HG02571 (cell line): Measurements from ENCODE around the gene TOP3B.

ENCODE experiments used
- ATAC-seq: cut with Tn5 transposase; IDR thresholded peaks from one replicate; pipeline ENCODE4 v1.9.1; 2021; ENCODE audit warnings: mild to moderate bottlenecking, moderate library complexity; ENCODE audit not compliant: unreplicated experiment

TOP3B gene

GRCh38 chr22:21980547-21980946, 2.0 kb downstream of the TOP3B start:
- ATAC-seq = no peak

- ATAC-seq = no peak
Observed at GRCh38 chr22:21978564-21979386, 3.8 kb downstream of the TOP3B start.

- no peak for ATAC-seq
Observed at GRCh38 chr22:21977814-21978213, 4.8 kb downstream of the TOP3B start.

DNA sequence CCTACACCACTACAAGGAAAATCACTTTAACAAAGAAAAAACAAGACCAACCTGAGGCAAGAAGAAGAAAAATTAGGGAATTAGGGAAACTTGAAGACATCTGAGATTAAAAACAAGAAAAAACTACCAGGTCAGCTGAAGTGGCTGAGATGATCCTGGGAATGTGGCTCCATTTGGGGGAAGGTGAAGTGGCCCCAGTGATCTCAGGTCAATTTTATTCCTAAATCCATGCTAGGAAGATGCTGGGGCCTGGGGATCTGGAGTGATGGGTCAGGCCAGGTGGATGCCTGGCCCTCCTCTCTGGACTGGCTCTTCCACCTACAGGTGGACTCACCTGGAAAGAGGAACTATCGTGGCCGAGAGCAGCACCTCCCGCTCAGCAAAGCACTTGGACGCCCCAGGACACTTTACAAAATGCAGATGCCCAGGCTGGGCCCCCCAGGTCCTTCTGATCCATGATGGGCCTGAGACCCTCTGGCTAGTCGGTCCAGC, 6.7 kb downstream of the TOP3B start:
- no peak for ATAC-seq

GRCh38 chr22:21975273-21975672, 7.3 kb downstream of the TOP3B start:
- ATAC-seq = no peak

- no peak for ATAC-seq
Observed at GRCh38 chr22:21974058-21974649, 8.4 kb downstream of the TOP3B start.

DNA sequence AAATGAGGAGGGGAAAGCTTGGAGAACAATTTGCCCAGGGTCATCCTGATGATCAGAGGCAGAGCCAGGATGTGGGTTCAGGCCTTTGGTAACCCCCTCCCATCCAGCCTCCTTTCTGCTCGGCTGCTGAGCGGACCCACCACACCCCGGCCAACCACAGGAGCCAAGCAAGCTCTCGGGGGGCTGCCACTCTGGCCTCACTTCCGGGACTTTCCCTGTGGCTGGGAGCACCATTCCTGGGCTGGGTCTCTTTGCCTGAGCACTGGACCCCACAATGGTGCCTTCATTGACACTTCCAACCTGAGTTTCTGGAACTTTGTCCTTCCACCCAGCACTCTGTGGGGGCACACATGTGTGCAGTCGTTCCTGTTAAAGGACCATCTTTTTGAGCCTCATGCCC, 9.8 kb downstream of the TOP3B start:
- no peak for ATAC-seq

- ATAC-seq = no peak
Observed at GRCh38 chr22:21972293-21972779, 10.3 kb downstream of the TOP3B start.

GRCh38 chr22:21971858-21972275, 10.7 kb downstream of the TOP3B start:
- no peak for ATAC-seq

DNA sequence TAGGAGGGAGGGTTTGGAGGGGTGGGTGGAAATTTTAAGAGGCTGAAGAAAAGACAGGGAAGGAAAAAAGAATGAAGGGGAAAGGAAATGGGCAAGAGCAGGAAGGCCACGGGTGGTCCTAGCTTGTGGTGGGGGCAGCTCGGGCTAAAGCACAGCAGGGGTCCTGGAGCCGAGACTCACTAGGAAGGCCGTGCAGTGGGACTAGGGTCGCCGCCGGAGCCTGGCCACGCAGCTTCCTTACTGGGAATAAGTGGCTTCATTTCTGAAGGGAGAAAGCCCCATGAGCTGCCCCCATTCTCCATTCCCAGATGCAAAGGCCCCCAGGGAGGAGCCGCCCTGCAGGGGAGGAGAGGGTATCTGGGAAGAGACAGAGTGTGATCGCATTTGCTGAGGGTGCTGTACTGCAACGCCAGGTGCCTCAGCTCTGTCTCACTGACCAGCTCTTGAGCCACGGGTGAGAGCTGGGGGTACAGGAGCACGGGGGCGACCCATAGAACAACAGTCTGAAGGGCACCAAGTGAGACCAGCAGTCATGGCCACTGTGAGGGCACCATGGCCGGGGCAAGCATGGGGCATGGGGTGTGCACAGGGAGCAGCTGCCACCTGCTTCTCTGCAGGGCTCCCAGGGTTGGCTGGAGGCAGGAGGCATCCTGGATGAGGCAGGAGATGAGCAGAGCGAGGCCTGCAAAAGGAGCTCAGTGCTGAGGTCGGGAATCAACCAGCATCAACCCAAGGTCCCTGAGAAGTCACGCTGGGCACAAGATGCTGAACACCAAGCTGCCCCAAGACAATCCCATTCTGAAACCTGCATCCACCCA, 11.6 kb downstream of the TOP3B start:
- ATAC-seq = no peak

- ATAC-seq = no peak
Observed at GRCh38 chr22:21970037-21970799, 12.4 kb downstream of the TOP3B start.

GRCh38 chr22:21968452-21969129, 14.0 kb downstream of the TOP3B start:
- ATAC-seq = no peak

DNA sequence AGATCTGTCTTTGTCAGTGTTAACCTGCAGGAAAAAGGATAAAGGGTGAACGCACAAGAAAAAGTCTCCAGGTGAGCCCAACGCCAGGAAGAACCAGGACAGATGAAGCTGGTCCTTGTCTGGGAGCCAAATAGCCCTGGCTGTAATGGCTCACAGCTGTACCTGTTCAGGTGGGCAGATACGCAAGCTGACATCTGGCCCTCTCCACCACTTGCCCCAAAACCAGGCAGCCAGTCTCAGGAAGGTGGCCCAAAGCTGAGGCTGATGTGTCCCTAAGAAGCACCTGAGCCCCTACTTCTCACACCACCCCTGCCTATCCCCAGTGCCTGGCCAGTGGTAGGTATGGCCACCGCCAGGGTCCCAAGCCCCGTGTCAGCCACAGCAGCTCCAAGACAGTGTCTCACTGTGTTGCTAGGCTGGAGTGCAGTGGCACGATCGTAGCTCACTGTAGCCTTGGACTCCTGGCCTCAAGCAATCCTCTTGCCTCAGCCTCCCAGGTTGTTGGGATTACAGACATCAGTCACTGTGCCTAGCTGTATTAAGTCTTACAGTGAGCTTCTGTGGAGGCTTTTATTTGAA, 14.8 kb downstream of the TOP3B start:
- no peak for ATAC-seq

GRCh38 chr22:21966643-21967516, 15.7 kb downstream of the TOP3B start:
- no peak for ATAC-seq

- no peak for ATAC-seq
Observed at GRCh38 chr22:21965762-21966288, 16.8 kb downstream of the TOP3B start.

DNA sequence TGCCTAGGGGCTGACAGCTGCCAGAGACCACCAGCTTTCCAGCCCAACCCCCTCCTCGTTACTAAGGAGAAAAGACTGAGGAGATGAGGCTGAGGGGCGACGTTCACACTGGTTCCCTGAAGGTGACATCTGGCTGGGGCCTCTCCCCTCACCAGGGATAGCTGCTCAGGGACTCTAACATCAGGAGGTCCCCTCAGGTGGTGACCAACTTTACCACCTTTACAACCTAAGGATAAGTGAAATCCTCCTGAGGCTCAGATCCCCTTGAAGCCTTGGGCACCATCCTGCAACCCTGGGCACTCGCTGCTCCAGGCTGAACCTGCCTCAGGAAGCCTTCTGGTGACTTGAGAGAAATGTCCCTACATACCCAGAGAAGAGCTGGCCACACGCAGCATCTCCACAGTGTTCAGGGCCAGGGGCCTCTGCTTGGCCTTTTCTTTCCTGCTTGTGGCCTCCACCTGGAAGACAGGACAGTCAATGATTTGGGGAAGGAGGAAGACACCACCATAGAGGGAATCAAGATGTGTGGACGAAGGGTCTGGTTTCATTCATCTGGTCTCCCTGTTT, 17.6 kb downstream of the TOP3B start:
- no peak for ATAC-seq

- ATAC-seq = no peak
Observed at GRCh38 chr22:21964234-21964633, 18.4 kb downstream of the TOP3B start.

DNA sequence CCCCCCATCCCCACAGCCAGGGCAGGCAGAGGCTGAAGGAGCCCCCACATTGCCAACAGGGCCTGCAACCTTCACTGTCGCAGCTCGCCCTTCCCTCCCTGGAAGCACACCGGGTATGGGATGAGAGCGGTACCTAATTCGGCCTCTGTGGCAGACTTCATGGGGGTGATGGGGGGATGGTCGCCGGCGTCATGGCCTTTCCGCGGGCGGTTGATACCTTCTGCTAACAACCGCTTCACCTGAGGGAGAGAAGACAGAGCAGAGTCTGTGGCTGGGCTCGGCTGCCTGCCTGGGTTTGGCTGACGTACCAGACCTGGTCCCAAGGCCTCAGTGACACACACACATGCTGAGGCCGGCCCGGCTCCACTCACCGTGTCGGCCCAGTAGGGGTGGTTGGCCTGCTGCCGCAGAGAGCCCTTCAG, 18.8 kb downstream of the TOP3B start:
- ATAC-seq = no peak
